ENCODE results near the gene PERP.

PERP gene

DNA sequence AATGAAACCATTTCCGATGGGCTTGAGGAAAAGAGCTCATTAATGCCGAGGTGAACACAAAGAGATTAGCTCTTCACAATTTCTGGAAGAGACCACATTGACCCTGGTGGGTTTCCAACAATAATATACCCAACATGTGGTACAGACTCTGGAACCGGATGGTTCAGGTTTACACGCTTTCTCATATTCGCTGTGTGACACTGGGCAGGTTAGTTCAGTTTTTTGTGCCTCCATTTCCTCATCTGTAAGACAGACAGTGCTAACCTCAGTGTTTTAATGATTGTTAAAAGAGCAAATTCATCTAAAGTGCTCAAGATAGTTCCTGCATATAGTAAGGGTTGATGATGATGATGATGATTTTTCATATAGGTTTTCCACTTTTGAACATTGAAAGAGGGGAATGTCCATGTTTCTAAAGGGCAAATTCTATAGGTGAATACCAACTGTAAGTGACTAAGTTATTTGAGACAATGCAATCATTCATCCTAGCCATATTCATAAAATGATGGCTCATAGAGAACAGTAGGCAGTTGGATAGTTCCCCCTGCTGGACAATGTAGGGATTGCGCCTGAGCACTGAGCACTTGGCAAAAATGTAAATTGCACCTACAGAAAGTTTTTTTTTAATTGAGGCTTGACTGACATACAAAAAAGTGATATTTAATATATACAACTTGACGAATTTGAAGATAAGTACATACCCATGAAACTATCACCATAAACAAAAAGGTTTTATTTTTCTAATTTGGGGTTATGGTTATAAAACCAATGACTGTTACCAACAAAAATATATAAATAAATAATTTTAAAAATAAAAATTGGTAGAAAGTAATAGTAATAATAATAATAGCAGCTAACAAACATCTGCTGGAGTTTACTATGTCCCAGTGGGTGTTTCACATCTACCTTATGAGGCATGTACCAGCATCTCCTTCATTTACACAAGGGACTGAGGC is 2.1 kb upstream of the PERP start:
- H2AK5ac ChIP-seq (ENCODE audit: low read length) = no peak overlapping the region
- no peak overlapping the region for H3K14ac ChIP-seq (ENCODE audit: low read length)
- no peak overlapping the region for H3K4ac ChIP-seq (ENCODE audit: low read depth, low read length)
- no peak overlapping the region for H4K8ac ChIP-seq (ENCODE audit: low read depth, low read length)
- no peaks in the 10 kb centered on the region for H3K36me3 ChIP-seq (ENCODE audit: control insufficient read depth in 1 of 2, insufficient read depth in 2 of 2, low read length in 2 of 2)
- H3K9ac ChIP-seq (ENCODE audit: low read length) = no peak overlapping the region
- no peak overlapping the region for H2AFZ ChIP-seq (ENCODE audit: insufficient read depth, low read length, poor library complexity)
- WGBS (ENCODE audit: extremely low coverage, insufficient coverage, insufficient read length) = no CpG with 5 or more reads among the region's 7 CpGs
- H3K27ac ChIP-seq (ENCODE audit: low read depth, low read length) = no peak overlapping the region
- peaks cover 0 to 5% of the 10 kb centered on the region in 2 experiments for H3K4me1 ChIP-seq (ENCODE audit: control insufficient read depth in 1 of 2, insufficient read depth in 2 of 2, low read length in 2 of 2)
- peaks cover 12% of the 10 kb centered on the region for H3K79me1 ChIP-seq (ENCODE audit: low read length)
- H3K27me3 ChIP-seq (ENCODE audit: insufficient read depth, low read length) = no peaks in the 10 kb centered on the region
- H4K12ac ChIP-seq (ENCODE audit: low read depth, low read length) = no peak overlapping the region
- H3K9me3 ChIP-seq (ENCODE audit: insufficient read depth, low read depth, low read length) = no peaks in the 10 kb centered on the region
- peaks cover 8% of the 10 kb centered on the region for H3K79me2 ChIP-seq (ENCODE audit: control insufficient read depth, insufficient read depth, low read length, poor library complexity)
- no peak overlapping the region for H3K23ac ChIP-seq (ENCODE audit: low read length)
- no peak overlapping the region for H3K4me2 ChIP-seq (ENCODE audit: low read length)
- H2BK5ac ChIP-seq (ENCODE audit: low read depth, low read length, poor library complexity) = no peak overlapping the region
- H2BK12ac ChIP-seq (ENCODE audit: low read length) = no peak overlapping the region
- H3K18ac ChIP-seq (ENCODE audit: low read length) = no peak overlapping the region
- H4K91ac ChIP-seq (ENCODE audit: low read depth, low read length) = no peak overlapping the region
- H3K4me3 ChIP-seq (ENCODE audit: low read depth, low read length) = no peak overlapping the region
- peak; percentile 70 to 94 for DNase-seq
- no peak overlapping the region for H2BK120ac ChIP-seq (ENCODE audit: insufficient read depth, low read length, poor library complexity)

- Histone ChIP-seq H2AFZ (ENCODE audit: insufficient read depth, low read length, poor library complexity) (peak overlapping the region; percentile 77), H3K27me3 (ENCODE audit: insufficient read depth, low read length) (no peaks in the 10 kb centered on the region), H2BK120ac (ENCODE audit: insufficient read depth, low read length, poor library complexity) (peak overlapping the region; percentile 47), H4K8ac (ENCODE audit: low read depth, low read length) (peak overlapping the region; percentile 79), H2AK5ac (ENCODE audit: low read length) (peak overlapping the region; percentile 50), H4K12ac (ENCODE audit: low read depth, low read length) (no peak overlapping the region), H3K79me1 (ENCODE audit: low read length) (peaks cover 12% of the 10 kb centered on the region), H3K4me1 (ENCODE audit: control insufficient read depth in 1 of 2, insufficient read depth in 2 of 2, low read length in 2 of 2) (peaks cover 0 to 5% of the 10 kb centered on the region in 2 experiments), H3K18ac (ENCODE audit: low read length) (peak overlapping the region; percentile 41), H3K79me2 (ENCODE audit: control insufficient read depth, insufficient read depth, low read length, poor library complexity) (peaks cover 8% of the 10 kb centered on the region), H3K36me3 (ENCODE audit: control insufficient read depth in 1 of 2, insufficient read depth in 2 of 2, low read length in 2 of 2) (no peaks in the 10 kb centered on the region), H3K4me2 (ENCODE audit: low read length) (peak overlapping the region; percentile 94), H2BK12ac (ENCODE audit: low read length) (peak overlapping the region; percentile 55), H3K4ac (ENCODE audit: low read depth, low read length) (no peak overlapping the region), H2BK5ac (ENCODE audit: low read depth, low read length, poor library complexity) (peak overlapping the region; percentile 31), H3K9me3 (ENCODE audit: insufficient read depth, low read depth, low read length) (no peaks in the 10 kb centered on the region), H3K27ac (ENCODE audit: low read depth, low read length) (peak overlapping the region; percentile 46), H3K14ac (ENCODE audit: low read length) (peak overlapping the region; percentile 76), H3K23ac (ENCODE audit: low read length) (no peak overlapping the region), H3K4me3 (ENCODE audit: low read depth, low read length) (peak overlapping the region; percentile 95), H4K91ac (ENCODE audit: low read depth, low read length) (peak overlapping the region; percentile 77), H3K9ac (ENCODE audit: low read length) (no peak overlapping the region)
- no CpG with 5 or more reads among the region's 24 CpGs for WGBS (ENCODE audit: extremely low coverage, insufficient coverage, insufficient read length)
- peak; percentile 37 to 54 for DNase-seq
Measured at GRCh38 chr6:138107752-138108592, 753 bp upstream of the PERP start.

DNA sequence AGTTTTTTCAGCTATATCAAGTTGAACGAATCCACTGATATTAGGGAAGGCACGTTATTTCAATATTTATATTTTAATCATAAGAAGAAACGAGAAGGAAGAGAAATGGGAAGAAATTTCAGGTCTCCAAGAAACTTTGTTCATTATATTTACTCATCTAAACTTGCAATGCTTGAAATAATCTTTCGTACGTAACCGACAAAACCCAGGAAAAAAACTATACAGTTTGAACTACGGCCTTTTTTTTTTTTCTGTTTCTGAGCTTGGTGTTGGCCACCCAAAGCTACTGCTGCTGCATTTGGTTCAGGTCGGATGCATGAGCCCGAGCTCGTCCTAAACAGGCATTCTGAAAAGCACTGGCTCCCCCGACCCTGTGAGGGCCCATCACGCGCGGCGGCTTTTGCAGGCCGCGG is 548 bp downstream of the PERP start:
- Histone ChIP-seq H3K4ac (ENCODE audit: low read depth, low read length) (peak overlapping the region; percentile 96), H3K18ac (ENCODE audit: low read length) (peak overlapping the region; percentile 98), H2BK120ac (ENCODE audit: insufficient read depth, low read length, poor library complexity) (peak overlapping the region; percentile 93), H3K9me3 (ENCODE audit: insufficient read depth, low read depth, low read length) (no peaks in the 10 kb centered on the region), H2BK12ac (ENCODE audit: low read length) (peak overlapping the region; percentile 82), H3K4me1 (ENCODE audit: control insufficient read depth in 1 of 2, insufficient read depth in 2 of 2, low read length in 2 of 2) (peaks cover 0 to 10% of the 10 kb centered on the region in 2 experiments), H2AK5ac (ENCODE audit: low read length) (no peak overlapping the region), H3K36me3 (ENCODE audit: control insufficient read depth in 1 of 2, insufficient read depth in 2 of 2, low read length in 2 of 2) (no peaks in the 10 kb centered on the region), H3K14ac (ENCODE audit: low read length) (peak overlapping the region; percentile 97), H3K27me3 (ENCODE audit: insufficient read depth, low read length) (no peaks in the 10 kb centered on the region), H3K4me2 (ENCODE audit: low read length) (peak overlapping the region; percentile 94), H3K79me2 (ENCODE audit: control insufficient read depth, insufficient read depth, low read length, poor library complexity) (peaks cover 8% of the 10 kb centered on the region), H2AFZ (ENCODE audit: insufficient read depth, low read length, poor library complexity) (peak overlapping the region; percentile 85), H3K9ac (ENCODE audit: low read length) (peak overlapping the region; percentile 86), H2BK5ac (ENCODE audit: low read depth, low read length, poor library complexity) (peak overlapping the region; percentile 76), H3K23ac (ENCODE audit: low read length) (no peak overlapping the region), H3K79me1 (ENCODE audit: low read length) (peaks cover 12% of the 10 kb centered on the region), H4K91ac (ENCODE audit: low read depth, low read length) (peak overlapping the region; percentile 96), H4K8ac (ENCODE audit: low read depth, low read length) (peak overlapping the region; percentile 93), H3K4me3 (ENCODE audit: low read depth, low read length) (peak overlapping the region; percentile 95), H4K12ac (ENCODE audit: low read depth, low read length) (peak overlapping the region; percentile 81), H3K27ac (ENCODE audit: low read depth, low read length) (peak overlapping the region; percentile 90)
- no CpG with 5 or more reads among the region's 17 CpGs for WGBS (ENCODE audit: extremely low coverage, insufficient coverage, insufficient read length)
- DNase-seq = no peak

All from trophoblast cell (in vitro differentiated cells and primary cell).